Measurements from ENCODE around the gene ITPRID1.

Gene ITPRID1

DNA sequence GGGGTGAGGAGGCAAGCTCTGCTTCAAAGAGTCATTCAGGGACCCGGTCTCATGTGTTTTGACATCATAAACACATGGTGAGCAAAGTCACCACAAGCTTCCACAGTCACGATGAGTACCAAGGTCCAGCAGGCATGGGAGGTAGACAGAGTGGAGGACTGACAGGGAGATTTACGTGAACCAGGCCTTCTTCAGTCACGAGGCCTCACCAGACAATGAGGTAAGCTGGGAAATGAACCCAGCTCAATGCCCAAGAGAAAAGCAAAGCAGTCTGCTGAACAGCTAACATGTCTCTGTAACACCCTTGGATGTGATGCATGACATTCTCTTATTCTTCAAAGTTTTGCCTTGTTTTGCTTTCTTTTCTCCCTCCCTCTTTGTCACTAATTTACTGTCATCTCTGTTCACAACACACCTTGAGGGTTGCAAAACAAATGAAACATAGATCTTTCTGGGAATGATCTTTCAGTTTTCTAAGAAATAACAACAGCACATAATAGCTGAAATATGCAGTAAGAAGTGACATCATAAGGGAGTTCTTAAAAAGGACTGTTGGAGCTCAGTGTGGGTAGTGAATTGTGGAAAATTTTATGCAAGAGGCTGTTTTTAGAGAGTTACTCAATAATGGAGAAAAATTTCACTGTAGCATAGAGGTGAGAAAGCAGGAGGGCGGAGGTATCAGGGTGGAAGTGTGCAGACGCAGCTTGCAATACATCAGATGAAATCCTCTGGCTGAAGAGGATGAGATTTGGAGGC, 182.1 kb downstream of the ITPRID1 start:
- no peak for DNase-seq

DNA sequence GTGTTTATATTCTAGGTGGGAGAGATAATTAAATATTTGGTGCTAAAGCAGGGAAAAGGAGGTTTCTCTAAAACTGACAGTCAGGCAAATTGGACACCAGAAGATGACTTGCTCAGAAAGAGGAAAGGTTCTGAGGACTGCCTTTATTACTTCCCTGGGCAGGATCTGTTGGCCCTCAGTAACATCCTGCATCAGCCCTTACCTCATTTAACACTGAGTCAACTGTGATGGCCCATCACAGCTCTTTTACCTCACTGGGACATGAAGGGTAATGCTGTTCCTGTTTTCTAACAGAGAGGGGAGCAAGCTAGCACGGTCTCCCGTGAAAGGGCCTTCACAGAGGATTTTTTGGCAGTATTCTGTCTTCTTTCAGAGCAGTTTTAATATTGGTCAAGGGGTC, 185.2 kb downstream of the ITPRID1 start:
- DNase-seq: no peak

GRCh38 chr7:31702354-31702753, 188.5 kb downstream of the ITPRID1 start:
- no peak for DNase-seq

GRCh38 chr7:31705377-31705776, 191.5 kb downstream of the ITPRID1 start:
- no peak for DNase-seq

DNA sequence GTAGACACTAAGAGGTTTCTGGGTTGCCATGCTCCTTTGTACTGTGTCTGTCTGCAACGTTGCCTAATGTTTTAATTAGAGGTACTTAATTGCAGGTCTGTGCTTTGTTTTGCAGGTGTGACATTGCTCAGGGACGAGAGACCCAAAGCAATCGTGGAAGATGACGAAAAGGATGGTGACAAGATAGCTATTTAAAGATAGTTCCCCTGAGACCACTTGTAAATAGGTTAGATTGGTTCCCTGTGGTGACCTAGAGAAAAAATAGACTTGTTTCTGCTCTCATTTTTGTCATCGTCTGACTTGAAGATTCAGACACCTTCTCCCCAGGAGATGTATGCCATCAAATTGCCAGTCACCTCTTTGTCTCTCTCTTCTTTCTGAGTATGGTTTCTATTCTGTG, 193.2 kb downstream of the ITPRID1 start:
- no peak for DNase-seq
